GM18951 (cell line): ENCODE data around the gene CD63.
A peak's percentile ranks its signal among the peaks of the same experiment; 100 is the strongest.

Experiments
- POLR2A ChIP-seq: IDR thresholded peaks from 4 replicates; pipeline ENCODE4 v1.6.1; 2011; ENCODE audit warnings: mild to moderate bottlenecking; ENCODE audit not compliant: insufficient read length, insufficient read depth; ENCODE audit errors: extremely low read depth
- in situ Hi-C: fragments of 300-500 bp; cut with MboI; formaldehyde crosslinking; loops from one replicate; pipeline ENCODE4 v1.12.0; 2022; ENCODE audit warnings: low sequenced_read_pairs, mixed read lengths, inconsistent platforms; ENCODE audit not compliant: unreplicated experiment

CD63 gene

DNA sequence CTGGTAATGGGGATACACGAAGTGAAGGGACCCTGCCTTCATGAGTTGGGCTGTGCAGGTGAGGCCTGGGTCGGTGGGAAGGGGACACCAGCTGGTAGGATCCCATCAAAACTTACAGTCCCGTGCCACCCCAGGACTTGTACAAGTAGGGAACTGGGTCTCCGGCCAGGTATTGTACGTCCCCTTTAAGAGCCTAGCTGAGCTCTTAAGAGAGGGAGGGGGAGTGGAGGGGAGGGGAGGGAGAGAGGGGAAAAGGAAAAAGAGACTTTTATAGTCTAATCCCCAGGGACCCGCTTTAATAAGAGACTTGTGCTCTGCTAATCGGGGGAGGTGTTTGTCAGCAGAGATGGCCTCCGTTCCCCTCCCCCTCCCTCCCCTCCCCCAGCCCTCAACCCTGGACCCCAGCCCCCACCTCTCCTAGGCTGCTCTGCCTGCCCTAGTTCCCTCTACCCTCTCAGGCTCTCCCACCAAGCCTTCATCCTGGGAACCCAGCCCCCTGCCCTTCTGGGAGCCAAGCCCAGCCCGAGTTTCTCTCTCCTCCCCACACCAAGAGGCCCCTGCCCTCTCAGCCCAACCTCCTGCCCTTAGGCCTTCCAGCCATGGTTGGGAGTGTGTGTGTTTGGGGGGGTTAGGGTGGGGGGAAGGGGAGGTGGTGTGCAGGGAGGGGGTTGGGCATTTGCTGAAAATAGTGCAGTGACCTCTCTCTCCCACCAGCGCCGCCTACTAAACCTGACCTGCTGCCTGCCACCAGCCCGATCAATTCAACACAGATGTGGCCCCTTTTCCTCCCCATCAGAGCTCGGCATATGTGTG lies 16.8 kb upstream of the CD63 start:
- in situ Hi-C loops = loop anchor here (10.0 kb wide), 1 partner anchor 199 kb away; no protein-coding TSS in a partner anchor
- no peak for TF ChIP-seq POLR2A

DNA sequence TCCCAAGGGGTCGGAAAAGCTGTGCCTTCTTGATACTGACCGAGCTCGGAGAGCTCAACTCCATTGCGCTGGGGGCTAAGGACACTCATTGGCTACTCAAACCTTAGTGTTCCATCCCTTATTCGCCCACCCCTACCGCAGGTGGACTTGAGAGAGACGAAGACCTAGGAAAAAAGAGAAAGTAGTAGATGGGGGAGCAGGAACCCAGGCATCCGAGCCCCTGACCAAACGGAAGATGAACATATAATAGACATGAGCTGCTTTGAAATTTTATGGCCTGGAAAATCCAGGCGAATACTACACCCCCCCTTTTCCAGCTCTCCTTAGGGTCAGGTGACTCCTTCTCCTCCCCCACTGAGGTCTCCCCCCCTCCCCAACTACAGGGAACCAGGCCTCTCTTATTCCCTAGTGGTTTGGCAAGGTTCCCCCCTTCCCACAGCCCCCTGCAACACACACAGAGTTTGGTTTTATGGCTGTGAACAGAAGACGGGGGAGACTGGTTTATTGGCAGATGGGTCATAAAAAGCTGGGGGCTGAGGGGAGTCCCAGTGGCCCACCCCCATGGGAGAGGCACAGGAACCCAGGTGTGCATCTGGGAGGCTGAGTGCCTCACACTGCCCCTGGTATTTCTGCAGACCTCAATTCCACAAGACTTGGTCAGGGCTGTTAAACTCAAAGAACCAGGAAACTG lies 15.7 kb upstream of the CD63 start:
- in situ Hi-C loops = loop anchor here (10.0 kb wide), 1 partner anchor 200 kb away; no protein-coding TSS in a partner anchor
- no peak for TF ChIP-seq POLR2A

DNA sequence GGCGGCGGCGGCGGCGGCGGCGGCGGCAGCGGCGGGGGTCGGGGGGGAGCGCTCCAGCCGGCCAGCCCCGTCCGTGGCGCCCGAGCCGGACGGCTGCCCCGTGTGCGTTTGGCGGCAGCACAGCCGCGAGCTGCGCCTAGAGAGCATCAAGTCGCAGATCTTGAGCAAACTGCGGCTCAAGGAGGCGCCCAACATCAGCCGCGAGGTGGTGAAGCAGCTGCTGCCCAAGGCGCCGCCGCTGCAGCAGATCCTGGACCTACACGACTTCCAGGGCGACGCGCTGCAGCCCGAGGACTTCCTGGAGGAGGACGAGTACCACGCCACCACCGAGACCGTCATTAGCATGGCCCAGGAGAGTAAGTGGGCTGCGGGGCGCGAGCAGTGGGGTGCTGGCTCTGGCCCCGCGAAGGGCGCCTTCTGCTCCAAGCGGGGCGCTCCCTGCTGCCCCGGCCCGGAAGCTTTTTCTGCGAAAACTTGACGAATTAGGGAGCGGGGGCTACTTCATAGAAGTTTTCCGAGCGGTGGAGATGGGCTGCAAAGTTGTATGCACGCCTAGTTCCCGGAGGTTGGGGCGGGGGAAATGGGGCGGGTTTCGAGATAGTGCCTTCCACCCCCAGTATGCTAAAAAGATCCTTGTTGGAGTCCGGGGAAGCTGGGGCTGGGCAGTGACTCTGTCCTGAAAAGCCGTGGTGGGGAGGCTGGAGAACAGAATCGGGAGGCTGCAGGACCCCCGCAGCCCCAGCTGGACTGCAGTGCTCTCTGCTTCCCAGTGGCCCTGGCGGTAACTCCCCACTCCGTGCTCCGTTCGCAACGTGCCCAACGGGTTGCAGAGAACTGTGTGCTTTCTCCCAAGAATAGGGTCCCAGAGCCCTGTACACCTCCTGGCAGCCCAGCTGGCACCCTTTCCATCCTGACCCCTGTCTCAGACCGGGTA lies 14.9 kb upstream of the CD63 start:
- in situ Hi-C loops = loop anchor here (10.0 kb wide), 1 partner anchor 201 kb away; no protein-coding TSS in a partner anchor
- TF ChIP-seq POLR2A = peak; percentile 40

DNA sequence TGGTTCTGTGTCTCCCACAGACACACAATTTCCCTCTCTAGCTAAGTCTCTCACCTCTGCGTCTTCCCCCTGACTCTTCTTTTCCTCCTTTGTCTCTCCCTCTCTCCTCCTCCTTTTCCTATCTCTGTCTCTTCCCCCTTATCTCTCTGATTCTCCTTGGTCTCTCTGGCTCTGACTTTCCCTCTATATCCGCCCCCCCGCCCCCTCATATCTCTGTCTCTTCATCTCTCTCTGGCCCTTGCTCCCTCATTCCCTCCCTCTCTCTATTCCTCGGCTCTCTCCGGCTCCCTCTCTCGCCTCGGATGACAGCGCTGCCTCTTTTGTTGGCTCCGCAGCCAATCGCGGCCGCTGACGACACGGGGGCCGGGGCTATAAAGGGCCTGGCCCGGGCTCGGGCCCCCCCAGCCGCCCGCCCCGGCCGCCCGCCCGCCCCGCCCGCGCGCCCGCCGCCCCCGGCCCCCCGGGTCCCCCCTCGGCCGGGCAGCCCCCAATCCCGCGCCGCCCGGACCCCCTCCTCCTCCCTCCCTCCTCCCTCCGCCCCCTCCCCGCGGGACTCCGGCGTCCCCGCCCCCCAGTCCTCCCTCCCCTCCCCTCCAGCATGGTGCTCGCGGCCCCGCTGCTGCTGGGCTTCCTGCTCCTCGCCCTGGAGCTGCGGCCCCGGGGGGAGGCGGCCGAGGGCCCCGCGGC lies 14.1 kb upstream of the CD63 start, which contains the start of gene GDF11:
TSS of gene GDF11 (plus strand) at position 404 of the 687 bp plus-strand sequence. CDS start at position 599, 195 bp downstream.
- TF ChIP-seq POLR2A = peak; percentile 45
- in situ Hi-C loops = loop anchor here (10.0 kb wide), 1 partner anchor 202 kb away; no protein-coding TSS in a partner anchor

DNA sequence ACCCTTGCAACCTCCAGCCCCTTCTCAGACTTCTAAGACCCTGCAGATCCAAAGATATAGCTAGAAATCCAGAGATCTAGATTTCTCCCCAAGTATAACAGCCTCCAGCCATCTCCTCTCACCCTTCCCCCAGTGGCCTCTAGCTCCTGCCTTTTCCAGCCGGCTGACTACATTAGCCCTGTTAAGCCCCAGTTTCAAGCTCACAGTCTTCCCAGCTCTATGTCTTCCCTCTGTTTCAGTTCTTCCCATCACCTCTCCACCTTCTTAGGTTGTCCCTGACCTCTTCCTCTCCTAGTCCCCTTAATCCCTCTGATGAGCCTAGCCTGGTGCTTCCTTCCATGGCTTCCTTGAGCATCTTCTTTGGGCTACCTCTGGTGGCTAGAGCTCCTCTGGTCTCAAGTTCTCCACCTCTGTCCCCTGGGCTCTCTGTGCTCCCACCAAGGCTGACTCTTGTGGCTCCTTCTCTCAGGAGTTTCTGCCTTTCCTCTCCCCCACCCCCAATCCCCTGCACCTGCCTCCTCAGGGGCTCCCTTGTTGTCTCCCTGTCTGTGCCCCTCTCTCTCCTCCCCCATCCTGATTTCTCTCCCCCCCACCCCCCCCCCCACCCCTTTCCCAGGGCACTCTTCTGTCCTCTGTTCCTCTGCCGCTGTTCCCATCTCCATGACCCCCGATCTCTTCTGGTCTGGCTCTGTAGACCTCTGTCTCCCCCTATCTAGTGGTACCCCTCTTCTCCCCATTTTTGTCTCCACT lies 13.3 kb upstream of the CD63 start:
- in situ Hi-C loops = loop anchor here (10.0 kb wide), 1 partner anchor 203 kb away; no protein-coding TSS in a partner anchor
- TF ChIP-seq POLR2A = no peak

DNA sequence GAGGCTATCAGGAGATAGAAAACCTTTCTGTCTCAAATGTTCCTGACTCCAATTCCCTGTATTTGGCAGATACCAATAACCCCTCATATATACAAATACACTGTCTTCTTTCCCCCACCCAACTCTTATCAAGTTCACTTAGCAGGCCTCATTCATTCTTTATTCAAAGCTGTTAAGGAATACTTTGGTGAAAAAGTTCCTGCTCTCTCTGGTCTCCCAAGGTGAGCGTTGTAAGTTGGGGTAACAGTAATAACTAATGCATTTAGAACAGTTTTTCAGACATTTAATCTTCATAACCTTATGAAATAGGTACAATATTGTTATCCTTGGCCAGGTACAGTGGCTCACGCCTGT lies 10.2 kb upstream of the CD63 start:
- in situ Hi-C loops = no loop called here
- no peak for TF ChIP-seq POLR2A

DNA sequence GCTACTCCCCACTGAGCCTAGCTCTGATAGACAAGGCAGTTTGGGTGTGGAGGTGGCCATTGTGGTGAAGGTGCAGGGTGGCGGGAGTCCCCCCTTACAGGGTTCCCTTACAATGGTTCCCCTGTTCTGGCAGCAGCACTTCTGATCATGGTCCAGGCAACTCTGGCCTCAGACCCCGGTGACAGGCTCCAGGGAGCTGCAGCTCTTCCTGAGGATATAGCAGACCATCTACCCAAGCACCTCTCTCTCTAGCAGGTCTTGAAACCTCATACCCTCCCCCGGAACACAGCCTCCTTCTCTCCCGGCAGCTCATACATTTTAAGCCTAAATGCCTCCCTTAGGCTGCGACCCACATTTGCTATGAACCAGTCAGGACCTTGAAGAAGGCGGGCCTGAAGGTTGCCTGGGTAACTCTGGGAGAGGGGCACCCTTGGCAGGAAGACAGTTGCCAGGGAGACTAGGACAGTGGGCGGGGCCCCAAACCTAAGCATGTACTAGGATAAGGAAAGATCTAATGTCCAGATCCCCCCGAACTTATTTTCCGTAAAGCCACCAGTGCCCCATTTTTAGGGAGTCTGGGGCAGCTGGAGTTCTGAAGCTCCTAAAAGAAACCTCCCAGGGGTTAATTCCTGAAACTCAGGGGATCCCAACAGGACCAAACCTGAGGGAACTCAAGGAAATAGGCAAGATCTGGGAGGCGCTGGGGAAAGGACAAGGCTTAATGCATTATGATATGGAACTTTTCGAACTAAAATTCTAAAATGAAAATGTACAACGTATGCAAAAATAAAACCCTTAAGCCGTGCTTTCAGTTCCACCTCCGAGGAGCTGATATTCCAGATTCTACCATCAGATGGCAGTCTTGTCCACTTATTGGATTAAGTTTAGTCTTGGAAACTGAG lies 9.6 kb upstream of the CD63 start:
- in situ Hi-C loops = no loop called here
- TF ChIP-seq POLR2A = no peak

DNA sequence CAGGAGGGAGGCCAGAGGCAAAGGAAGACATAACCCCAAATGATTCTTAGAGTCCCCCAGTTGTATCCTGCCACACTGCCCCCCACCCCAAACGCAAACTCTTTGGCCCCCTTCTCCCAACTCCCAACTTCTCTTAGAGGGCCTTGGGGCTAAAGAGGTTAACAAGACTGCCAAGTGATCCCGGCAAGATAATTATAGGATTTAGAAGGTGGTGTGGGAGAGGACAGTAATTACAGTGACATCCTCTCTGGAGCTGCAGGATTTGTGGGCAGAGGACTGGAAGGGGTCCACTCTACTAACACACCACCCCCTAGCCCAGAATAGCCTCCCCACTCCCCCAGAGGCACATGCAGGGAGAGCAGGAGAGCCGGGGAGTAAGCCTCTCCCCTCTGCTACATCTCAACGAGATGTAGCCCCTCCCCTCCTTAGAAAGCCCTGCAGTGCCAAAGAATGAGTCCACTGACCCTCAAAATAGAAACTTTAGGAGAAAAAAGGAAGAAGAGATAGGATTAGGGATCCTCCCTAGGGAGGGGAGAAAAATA lies 8.8 kb upstream of the CD63 start:
- in situ Hi-C loops = no loop called here
- no peak for TF ChIP-seq POLR2A

DNA sequence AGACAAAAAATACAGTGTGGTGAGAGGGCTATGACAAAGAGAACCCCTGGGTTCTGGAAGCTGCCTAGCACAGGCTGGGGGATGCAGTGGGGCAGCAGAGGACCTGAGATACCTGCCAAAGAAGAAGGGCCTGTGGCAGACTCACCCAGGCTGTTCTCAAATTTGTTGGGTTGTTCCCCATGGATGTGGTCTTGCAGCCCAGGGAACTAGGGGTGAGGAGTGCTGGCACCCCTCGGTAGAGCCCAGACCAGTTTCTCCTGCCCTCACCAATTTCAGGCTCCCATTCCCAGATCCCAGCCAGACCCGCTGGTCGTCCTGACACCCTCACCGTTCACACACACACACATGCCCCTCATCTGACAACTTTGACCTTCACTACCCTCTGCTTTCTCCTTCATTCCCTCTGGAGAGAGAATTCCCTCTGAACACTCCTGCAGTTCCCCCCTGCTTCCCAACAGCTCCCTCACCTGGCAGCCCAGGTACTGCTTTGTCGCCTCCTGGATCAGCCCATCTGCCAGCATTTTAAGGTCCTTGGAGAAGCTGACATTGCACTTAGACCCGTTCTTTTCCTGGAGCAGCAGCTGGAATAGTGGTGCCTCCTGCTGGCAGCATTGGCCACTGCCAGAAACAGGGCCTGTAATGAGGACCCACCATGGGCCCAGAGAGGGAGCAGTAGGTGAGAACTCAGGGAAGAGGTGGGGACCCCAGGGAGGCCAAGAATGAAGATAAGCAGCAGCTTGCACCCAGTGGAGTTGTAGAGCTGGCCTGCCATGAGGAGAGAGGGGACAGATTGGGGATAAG lies 8.2 kb upstream of the CD63 start:
- no peak for TF ChIP-seq POLR2A
- in situ Hi-C loops = no loop called here

DNA sequence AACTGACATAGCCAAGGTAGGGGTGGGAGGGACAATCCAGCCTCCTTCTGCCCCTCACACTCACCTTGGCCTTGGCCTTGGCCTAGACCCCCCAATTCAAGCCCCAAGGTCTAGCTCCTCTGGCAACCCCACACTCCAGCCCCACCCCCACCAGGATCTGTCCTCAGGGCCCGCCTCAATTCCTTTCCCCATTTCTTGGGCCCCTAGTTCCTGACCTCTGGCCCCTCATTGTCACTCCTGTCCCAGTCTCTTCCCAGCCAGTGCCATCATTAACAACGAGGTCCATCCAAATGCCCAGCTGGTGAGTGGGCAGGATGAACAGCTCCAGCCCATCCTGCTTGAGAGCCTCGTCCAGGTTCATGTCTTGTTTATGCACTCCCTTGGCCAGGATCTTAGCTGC lies 7.3 kb upstream of the CD63 start:
- TF ChIP-seq POLR2A = no peak
- in situ Hi-C loops = no loop called here
